HG02938 (cell line): ENCODE measurements around the gene C15orf61.

Experiments
- ATAC-seq: cut with Tn5 transposase; IDR thresholded peaks from one replicate; pipeline ENCODE4 v1.9.1; 2021; ENCODE audit warnings: mild to moderate bottlenecking, moderate library complexity; ENCODE audit not compliant: unreplicated experiment

The C15orf61 gene

GRCh38 chr15:67521029-67521782 lies at the start of gene C15orf61:
Gene C15orf61, plus strand, starts transcription at chr15:67521131. Its CDS starts 118 bp downstream, at chr15:67521249.
- ATAC-seq, result peak; percentile 56

GRCh38 chr15:67472957-67473356 lies 48.0 kb upstream of the C15orf61 start:
- ATAC-seq, result no peak

- no peak for ATAC-seq
Observed at GRCh38 chr15:67474405-67475110, 46.4 kb upstream of the C15orf61 start.

- ATAC-seq, result no peak
Observed at GRCh38 chr15:67479781-67480505, 41.0 kb upstream of the C15orf61 start.

GRCh38 chr15:67480741-67481140 lies 40.2 kb upstream of the C15orf61 start:
- no peak for ATAC-seq

- no peak for ATAC-seq
Observed at GRCh38 chr15:67481680-67482079, 39.3 kb upstream of the C15orf61 start.

GRCh38 chr15:67495585-67495984 lies 25.3 kb upstream of the C15orf61 start:
- ATAC-seq, result no peak

- no peak for ATAC-seq
Observed at GRCh38 chr15:67501177-67501835, 19.6 kb upstream of the C15orf61 start.

- no peak for ATAC-seq
Observed at GRCh38 chr15:67501836-67502461, 19.0 kb upstream of the C15orf61 start.

- no peak for ATAC-seq
Observed at GRCh38 chr15:67504056-67504455, 16.9 kb upstream of the C15orf61 start.

- no peak for ATAC-seq
Observed at GRCh38 chr15:67504796-67505195, 16.1 kb upstream of the C15orf61 start.

- no peak for ATAC-seq
Observed at GRCh38 chr15:67505675-67506572, 15.0 kb upstream of the C15orf61 start.

- no peak for ATAC-seq
Observed at GRCh38 chr15:67506775-67507747, 13.9 kb upstream of the C15orf61 start.

- no peak for ATAC-seq
Observed at GRCh38 chr15:67508407-67508806, 12.5 kb upstream of the C15orf61 start.

GRCh38 chr15:67509918-67510317 lies 11.0 kb upstream of the C15orf61 start:
- ATAC-seq, result no peak

GRCh38 chr15:67510597-67511190 lies 10.2 kb upstream of the C15orf61 start:
- ATAC-seq, result no peak

- no peak for ATAC-seq
Observed at GRCh38 chr15:67511606-67512005, 9.3 kb upstream of the C15orf61 start.

- no peak for ATAC-seq
Observed at GRCh38 chr15:67512140-67512539, 8.8 kb upstream of the C15orf61 start.
